ENCODE results near the gene TEX2. TPM values are rescaled to one million over a fixed set of nuclear protein-coding genes. Genes with fewer than 3 reads are reported as not detected.

The TEX2 gene
- total and polyA plus RNA-seq, 2 experiments from 2014 or later = 7.5 to 17.7 TPM

- H3K9me2 ChIP-seq (ENCODE audit: insufficient read depth) = no peaks in the 10 kb centered on the region; the same call in 1 of the 2 replicates
- DNase-seq (ENCODE audit: low spot score) (no peak), ATAC-seq (no peak)
- H3K4me3 ChIP-seq = no peak overlapping the region
- H2AFZ ChIP-seq = no peak overlapping the region
- H3F3A ChIP-seq (replicated peaks; ENCODE audit: low read depth) = no peaks in the 10 kb centered on the region
- peaks cover 37% of the 10 kb centered on the region for H3K4me1 ChIP-seq (ENCODE audit: insufficient read depth)
- H3K27me3 Mint-ChIP-seq (ENCODE audit: insufficient read depth, low read depth, poor library complexity) = peaks cover 2% of the 10 kb centered on the region
- peaks cover 18% of the 10 kb centered on the region; the same call in 2 of the 3 replicates for H3K36me3 Mint-ChIP-seq (ENCODE audit: low read depth)
- H3K27ac Mint-ChIP-seq = no peak overlapping the region
- H4K20me1 ChIP-seq (replicated peaks; ENCODE audit: insufficient read depth) = no peaks in the 10 kb centered on the region; the same call in 1 of the 2 replicates
- H3K36me3 ChIP-seq (ENCODE audit: insufficient read depth) = 0 out of 2 replicates have a peak, but pooled peaks cover 6% of the 10 kb centered on the region
- no peak overlapping the region for H3K27ac ChIP-seq (ENCODE audit: low read depth)
- no peaks in the 10 kb centered on the region for H3K9me3 Mint-ChIP-seq
- TF ChIP-seq STAT1 (IDR thresholded peaks at IDR 0.05; ENCODE audit: unreplicated experiment) (no peak), REST (IDR thresholded peaks at IDR 0.05; ENCODE audit: unreplicated experiment) (no peak), CREB1 (CRISPR knock-in tag; IDR thresholded peaks at IDR 0.05; ENCODE audit: low read depth) (no peak), ZNF462 (CRISPR knock-in tag; IDR thresholded peaks at IDR 0.05) (no peak), EZH2 (IDR thresholded peaks at IDR 0.05; ENCODE audit: low read depth, unreplicated experiment) (no peak), ZNF114 (CRISPR knock-in tag; IDR thresholded peaks at IDR 0.05) (no peak), ZNF331 (CRISPR knock-in tag; IDR thresholded peaks at IDR 0.05; ENCODE audit: low read depth) (no peak), EZH2phosphoT487 (IDR thresholded peaks at IDR 0.05; ENCODE audit: unreplicated experiment) (no peak), CTCF (conservative IDR thresholded peaks at IDR 0.05; ENCODE audit: low read depth in 2 of 2) (no peak), NANOG (IDR thresholded peaks at IDR 0.05; ENCODE audit: borderline replicate concordance) (no peak), ETS1 (IDR thresholded peaks at IDR 0.05) (no peak), POLR2AphosphoS5 (IDR thresholded peaks at IDR 0.05; ENCODE audit: low read depth) (no peak), JUNB (IDR thresholded peaks at IDR 0.05; ENCODE audit: unreplicated experiment) (no peak)
- peaks cover 31% of the 10 kb centered on the region for H3K79me2 ChIP-seq (replicated peaks; ENCODE audit: insufficient read depth)
- H3K27me3 ChIP-seq (ENCODE audit: insufficient read depth) = no peaks in the 10 kb centered on the region
- H3K4me2 ChIP-seq = no peak overlapping the region
- peaks cover 30% of the 10 kb centered on the region for H3K4me1 Mint-ChIP-seq
- no peak overlapping the region for H3K4me3 Mint-ChIP-seq
These were observed 50.9 kb downstream of the TEX2 start for GRCh38 chr17:64212122-64212521.
